MM.1S (cell line): ENCODE data around the gene KCNQ1.

Experiments used
- DNase-seq: peaks from one replicate; pipeline ENCODE4 v3.0.0-alpha.2; 2015
- H2AFZ ChIP-seq: fragments of 300-600 bp; sonication (generic); 2 replicates; pipeline ENCODE4 v1.6.0; 2016; ENCODE audit warnings: antibody characterized with exemption, low read length
- H3F3A ChIP-seq: fragments of 300-600 bp; sonication (generic); 2 replicates; pipeline ENCODE4 v1.6.1; 2016; ENCODE audit warnings: mild to moderate bottlenecking, antibody characterized with exemption, low read length, moderate library complexity, mixed read lengths; ENCODE audit not compliant: insufficient read depth
- H3K27ac ChIP-seq: fragments of 300-600 bp; sonication (generic); 2 replicates; pipeline ENCODE4 v1.5.1; 2016; ENCODE audit warnings: mild to moderate bottlenecking, low read length
- H3K27me3 ChIP-seq: fragments of 300-600 bp; sonication (generic); replicated peaks from 2 replicates; pipeline ENCODE4 v1.6.0; 2016; ENCODE audit warnings: low read length; ENCODE audit not compliant: insufficient read depth
- H3K36me3 ChIP-seq: fragments of 300-600 bp; sonication (generic); replicated peaks from 2 replicates; pipeline ENCODE4 v1.6.1; 2016; ENCODE audit warnings: mild to moderate bottlenecking, low read length, mixed read lengths; ENCODE audit not compliant: insufficient read depth
- H3K4me1 ChIP-seq: fragments of 300-600 bp; sonication (generic); 2 replicates; pipeline ENCODE4 v1.6.1; 2016; ENCODE audit warnings: low read length, mixed read lengths
- H3K4me2 ChIP-seq: fragments of 300-600 bp; sonication (generic); 2 replicates; pipeline ENCODE4 v1.6.0; 2016; ENCODE audit warnings: low read depth, low read length
- H3K4me3 ChIP-seq: fragments of 300-600 bp; sonication (generic); 2 replicates; pipeline ENCODE4 v1.5.1; 2016; ENCODE audit warnings: low read length, mixed read lengths
- H3K79me2 ChIP-seq: fragments of 300-600 bp; sonication (generic); 2 replicates; pipeline ENCODE4 v1.6.1; 2016; ENCODE audit warnings: mixed run types, low read length, mixed read lengths
- H3K9ac ChIP-seq: fragments of 300-600 bp; sonication (generic); 2 replicates; pipeline ENCODE4 v1.6.1; 2016; ENCODE audit warnings: low read length, mixed read lengths
- H3K9me2 ChIP-seq: fragments of 300-600 bp; sonication (generic); replicated peaks from 2 replicates; pipeline ENCODE4 v1.6.1; 2016; ENCODE audit warnings: mild to moderate bottlenecking, low read length, mixed read lengths; ENCODE audit not compliant: insufficient read depth
- H3K9me3 ChIP-seq: fragments of 300-600 bp; sonication (generic); replicated peaks from 2 replicates; pipeline ENCODE4 v1.6.1; 2016; ENCODE audit warnings: mild to moderate bottlenecking, low read length, mixed read lengths; ENCODE audit not compliant: insufficient read depth
- H4K20me1 ChIP-seq: fragments of 300-600 bp; sonication (generic); 2 replicates; pipeline ENCODE4 v1.6.1; 2016; ENCODE audit warnings: mild to moderate bottlenecking, low read length, moderate library complexity, mixed read lengths; ENCODE audit not compliant: insufficient read depth
- EZH2 ChIP-seq: fragments of 300-600 bp; sonication (generic); optimal IDR thresholded peaks from 2 replicates; pipeline ENCODE3; 2017; ENCODE audit warnings: low read depth, mild to moderate bottlenecking, antibody characterized with exemption, low read length, mixed read lengths
- EZH2phosphoT487 ChIP-seq: fragments of 300-600 bp; sonication (generic); IDR thresholded peaks from 2 replicates; pipeline ENCODE4 v1.6.1; 2018; ENCODE audit warnings: antibody characterized with exemption, low read length
- TF ChIP-seq, protein P1 (sequence below): fragments of 300-600 bp; sonication (generic); IDR thresholded peaks from 2 replicates; pipeline ENCODE4 v1.5.1; 2016; ENCODE audit warnings: antibody characterized with exemption, low read length, mixed read lengths

Gene KCNQ1

DNA sequence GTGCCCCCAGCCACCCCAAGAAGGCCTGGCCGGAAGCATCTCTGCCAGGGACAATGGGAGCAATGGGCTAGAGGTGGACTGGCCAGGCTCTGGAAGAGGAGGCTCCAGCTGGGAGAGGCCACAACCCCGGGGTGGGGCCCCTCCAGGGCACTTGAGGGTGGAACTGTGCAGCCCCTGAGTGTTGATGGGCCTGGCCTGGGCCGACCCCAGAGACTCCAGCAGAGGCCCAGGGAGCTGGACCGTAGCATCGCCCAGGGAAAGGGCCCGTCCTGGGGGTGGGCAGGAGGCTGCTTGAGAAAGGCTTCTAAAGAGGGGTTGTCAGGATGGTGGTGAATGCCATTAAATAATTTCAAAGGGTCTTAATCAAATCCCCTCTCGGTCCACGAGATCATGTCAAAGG is 410.4 kb downstream of the KCNQ1 start:
- Histone ChIP-seq H3F3A (no peaks in the 10 kb centered on the region), H3K9me2 (no peaks in the 10 kb centered on the region), H4K20me1 (no peaks in the 10 kb centered on the region), H2AFZ (no peak overlapping the region), H3K9me3 (no peaks in the 10 kb centered on the region), H3K4me2 (no peak overlapping the region), H3K36me3 (no peaks in the 10 kb centered on the region), H3K9ac (no peak overlapping the region), H3K27me3 (0 out of 2 replicates have a peak, but pooled peaks cover 3% of the 10 kb centered on the region), H3K4me1 (no peaks in the 10 kb centered on the region), H3K27ac (no peak overlapping the region), H3K4me3 (no peak overlapping the region), H3K79me2 (no peaks in the 10 kb centered on the region)
- TF ChIP-seq EZH2phosphoT487 = no peak
- TF ChIP-seq, protein P1, sequence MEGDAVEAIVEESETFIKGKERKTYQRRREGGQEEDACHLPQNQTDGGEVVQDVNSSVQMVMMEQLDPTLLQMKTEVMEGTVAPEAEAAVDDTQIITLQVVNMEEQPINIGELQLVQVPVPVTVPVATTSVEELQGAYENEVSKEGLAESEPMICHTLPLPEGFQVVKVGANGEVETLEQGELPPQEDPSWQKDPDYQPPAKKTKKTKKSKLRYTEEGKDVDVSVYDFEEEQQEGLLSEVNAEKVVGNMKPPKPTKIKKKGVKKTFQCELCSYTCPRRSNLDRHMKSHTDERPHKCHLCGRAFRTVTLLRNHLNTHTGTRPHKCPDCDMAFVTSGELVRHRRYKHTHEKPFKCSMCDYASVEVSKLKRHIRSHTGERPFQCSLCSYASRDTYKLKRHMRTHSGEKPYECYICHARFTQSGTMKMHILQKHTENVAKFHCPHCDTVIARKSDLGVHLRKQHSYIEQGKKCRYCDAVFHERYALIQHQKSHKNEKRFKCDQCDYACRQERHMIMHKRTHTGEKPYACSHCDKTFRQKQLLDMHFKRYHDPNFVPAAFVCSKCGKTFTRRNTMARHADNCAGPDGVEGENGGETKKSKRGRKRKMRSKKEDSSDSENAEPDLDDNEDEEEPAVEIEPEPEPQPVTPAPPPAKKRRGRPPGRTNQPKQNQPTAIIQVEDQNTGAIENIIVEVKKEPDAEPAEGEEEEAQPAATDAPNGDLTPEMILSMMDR = no peak
- no peak for TF ChIP-seq EZH2
- no peak for DNase-seq

GRCh38 chr11:2857276-2857675 is 412.5 kb downstream of the KCNQ1 start:
- no peak for DNase-seq
- Histone ChIP-seq H3K9me2 (no peaks in the 10 kb centered on the region), H3F3A (no peaks in the 10 kb centered on the region), H3K27me3 (peaks cover 9% of the 10 kb centered on the region; the same call in 1 of the 2 replicates), H3K4me1 (no peaks in the 10 kb centered on the region), H3K36me3 (no peaks in the 10 kb centered on the region), H3K4me3 (no peak overlapping the region), H3K4me2 (no peak overlapping the region), H3K79me2 (no peaks in the 10 kb centered on the region), H3K27ac (no peak overlapping the region), H3K9me3 (no peaks in the 10 kb centered on the region), H4K20me1 (no peaks in the 10 kb centered on the region), H2AFZ (no peak overlapping the region), H3K9ac (no peak overlapping the region)
- TF ChIP-seq EZH2phosphoT487 (no peak), EZH2 (no peak)
- TF ChIP-seq, protein P1 = no peak

GRCh38 chr11:2857918-2858317 is 413.1 kb downstream of the KCNQ1 start:
- Histone ChIP-seq H2AFZ (no peak overlapping the region), H3K4me1 (no peaks in the 10 kb centered on the region), H3K27me3 (peaks cover 9% of the 10 kb centered on the region; the same call in 1 of the 2 replicates), H3K9ac (no peak overlapping the region), H3K4me2 (no peak overlapping the region), H4K20me1 (no peaks in the 10 kb centered on the region), H3K79me2 (no peaks in the 10 kb centered on the region), H3K36me3 (no peaks in the 10 kb centered on the region), H3K9me3 (no peaks in the 10 kb centered on the region), H3K4me3 (no peak overlapping the region), H3F3A (no peaks in the 10 kb centered on the region), H3K9me2 (no peaks in the 10 kb centered on the region), H3K27ac (no peak overlapping the region)
- TF ChIP-seq, protein P1 = no peak
- TF ChIP-seq EZH2phosphoT487 = no peak
- no peak for TF ChIP-seq EZH2
- no peak for DNase-seq
